Fibroblast of the aortic adventitia (primary cell): Measurements from ENCODE around the gene PRDX3. TPM values are rescaled to one million over a fixed set of nuclear protein-coding genes. Genes with fewer than 3 reads are reported as not detected.

Experiments
- DNase-seq: peaks from one replicate; pipeline ENCODE4 v3.0.0-alpha.2; 2010; ENCODE audit warnings: low read depth
- H3K4me3 ChIP-seq: 2 replicates; pipeline ENCODE4 v1.5.1; 2011; ENCODE audit warnings: low read depth, mild to moderate bottlenecking, control low read depth, low read length, moderate library complexity
- CTCF ChIP-seq: IDR thresholded peaks from 2 replicates; pipeline ENCODE4 v1.5.1; 2011; ENCODE audit warnings: mild to moderate bottlenecking, low read length, control low read depth, inconsistent platforms; ENCODE audit not compliant: insufficient read depth
- total RNA-seq: library from RNA; depleted of rRNA; stranded (reverse); fragments of >200 nt; gene quantifications from 2 replicates; pipeline ENCODE4 v1.2.3, GENCODE V29; 2012; ENCODE audit warnings: low replicate concordance

Gene PRDX3
- total RNA-seq, 1 donor, result 189 TPM

- DNase-seq, result peak; percentile 90
- TF ChIP-seq CTCF, result peak; percentile 89
- no peak overlapping the region for H3K4me3 ChIP-seq
These were observed 20.8 kb upstream of the PRDX3 start for GRCh38 chr10:119199231-119199992.

- DNase-seq, result no peak
- H3K4me3 ChIP-seq, result no peak overlapping the region
- peak; percentile 55 for TF ChIP-seq CTCF
These were observed 19.8 kb upstream of the PRDX3 start for GRCh38 chr10:119198438-119198837.

- no peak for TF ChIP-seq CTCF
- peak; percentile 60 for DNase-seq
- H3K4me3 ChIP-seq, result no peak overlapping the region
These were observed 19.3 kb upstream of the PRDX3 start for GRCh38 chr10:119197921-119198320.

- no peak for DNase-seq
- no peak for TF ChIP-seq CTCF
These were observed 13.3 kb upstream of the PRDX3 start for GRCh38 chr10:119191881-119192280.

GRCh38 chr10:119190954-119191785 is 12.6 kb upstream of the PRDX3 start:
- H3K4me3 ChIP-seq, result no peak overlapping the region
- TF ChIP-seq CTCF, result no peak
- no peak for DNase-seq

More at GRCh38 chr10:119191881-119192280, 13.3 kb upstream of the PRDX3 start:
- H3K4me3 ChIP-seq, result no peak overlapping the region

- H3K4me3 ChIP-seq, result no peak overlapping the region
- TF ChIP-seq CTCF, result no peak
- DNase-seq, result peak; percentile 96
These were observed 11.7 kb upstream of the PRDX3 start for GRCh38 chr10:119190353-119190752.
